OCI-LY7 (cell line): Measurements from ENCODE around the gene GPR84.

ENCODE experiments used
- EZH2phosphoT487 ChIP-seq: fragments of 200-600 bp; sonication (generic); IDR thresholded peaks from 2 replicates; pipeline ENCODE4 v1.6.1; 2018; ENCODE audit warnings: low read depth, borderline replicate concordance, mild to moderate bottlenecking, mixed run types, antibody characterized with exemption, low read length, moderate library complexity, mixed read lengths
- TF ChIP-seq, protein P1 (sequence below): fragments of 200-600 bp; sonication (generic); conservative IDR thresholded peaks from 2 replicates; pipeline ENCODE4 v1.5.1; 2014; ENCODE audit warnings: mild to moderate bottlenecking, antibody characterized with exemption, low read length, moderate library complexity, mixed read lengths

DNA sequence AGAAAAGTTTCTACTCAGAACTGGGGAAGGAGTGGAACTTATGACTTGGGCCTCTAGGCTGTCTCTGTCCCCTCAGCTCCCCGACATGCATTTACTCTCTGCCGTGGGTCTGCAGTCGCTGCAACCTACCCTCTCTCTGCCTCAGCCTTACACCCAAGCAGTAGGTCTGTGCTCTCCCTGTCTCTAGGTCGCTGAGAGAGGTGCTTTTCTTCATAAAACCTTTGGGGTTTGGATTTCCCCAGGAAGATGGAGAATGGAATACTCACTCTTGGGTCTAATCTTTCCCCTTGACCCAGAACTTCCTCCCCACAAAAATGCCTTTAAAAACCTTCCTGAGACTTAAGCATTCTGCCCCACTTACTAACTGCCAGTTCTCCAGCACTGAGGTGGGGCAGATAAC lies 12.9 kb downstream of the GPR84 start:
- TF ChIP-seq, protein P1, sequence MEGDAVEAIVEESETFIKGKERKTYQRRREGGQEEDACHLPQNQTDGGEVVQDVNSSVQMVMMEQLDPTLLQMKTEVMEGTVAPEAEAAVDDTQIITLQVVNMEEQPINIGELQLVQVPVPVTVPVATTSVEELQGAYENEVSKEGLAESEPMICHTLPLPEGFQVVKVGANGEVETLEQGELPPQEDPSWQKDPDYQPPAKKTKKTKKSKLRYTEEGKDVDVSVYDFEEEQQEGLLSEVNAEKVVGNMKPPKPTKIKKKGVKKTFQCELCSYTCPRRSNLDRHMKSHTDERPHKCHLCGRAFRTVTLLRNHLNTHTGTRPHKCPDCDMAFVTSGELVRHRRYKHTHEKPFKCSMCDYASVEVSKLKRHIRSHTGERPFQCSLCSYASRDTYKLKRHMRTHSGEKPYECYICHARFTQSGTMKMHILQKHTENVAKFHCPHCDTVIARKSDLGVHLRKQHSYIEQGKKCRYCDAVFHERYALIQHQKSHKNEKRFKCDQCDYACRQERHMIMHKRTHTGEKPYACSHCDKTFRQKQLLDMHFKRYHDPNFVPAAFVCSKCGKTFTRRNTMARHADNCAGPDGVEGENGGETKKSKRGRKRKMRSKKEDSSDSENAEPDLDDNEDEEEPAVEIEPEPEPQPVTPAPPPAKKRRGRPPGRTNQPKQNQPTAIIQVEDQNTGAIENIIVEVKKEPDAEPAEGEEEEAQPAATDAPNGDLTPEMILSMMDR: no peak
- TF ChIP-seq EZH2phosphoT487: no peak
